PC-9 (cell line): ENCODE data around the gene COMT. TPM values are rescaled to one million over a fixed set of nuclear protein-coding genes. Genes with fewer than 3 reads are reported as not detected.
A peak's percentile ranks its signal among the peaks of the same experiment; 100 is the strongest.

Experiments used
- BruUV-seq: library from RNA; stranded (reverse); fragments of 400-500 nt; replicated peaks from 2 replicates; lab custom pipeline; 2021; lab: Mats Ljungman, UMichigan
- CTCF ChIA-PET: fragments of 300-600 bp; sonication (Branson Sonifier 250); formaldehyde crosslinking; loops from one replicate; lab custom pipeline; 2022; ENCODE audit warnings: antibody characterized with exemption; lab: Charles Lee
- POLR2A ChIA-PET: fragments of 300-600 bp; sonication (Branson Sonifier 250); formaldehyde crosslinking; loops from one replicate; lab custom pipeline; 2022; ENCODE audit warnings: antibody characterized with exemption; ENCODE audit not compliant: unreplicated experiment; lab: Charles Lee
- DNase-seq, 2 experiments: peaks; one replicate each; pipeline versions ENCODE4 v3.0.0 to v3.0.0-alpha.2; 2015 to 2022; ENCODE audit warnings: mixed read lengths in 1 of 2
- H2AFZ ChIP-seq: fragments of 200-600 bp; sonication (generic); 2 replicates; pipeline ENCODE4 v1.8.1; 2017; ENCODE audit warnings: antibody characterized with exemption
- H3F3A ChIP-seq: fragments of 200-600 bp; sonication (generic); 2 replicates; pipeline ENCODE4 v1.8.1; 2017; ENCODE audit warnings: antibody characterized with exemption, mild to moderate bottlenecking, low read depth; ENCODE audit not compliant: insufficient read depth
- H3K27ac ChIP-seq: fragments of 200-600 bp; sonication (generic); 2 replicates; pipeline ENCODE4 v1.6.1; 2016; ENCODE audit warnings: mixed run types
- H3K27me3 ChIP-seq: fragments of 200-600 bp; sonication (generic); 2 replicates; pipeline ENCODE4 v1.6.1; 2016; ENCODE audit warnings: low read depth, mixed run types; ENCODE audit not compliant: insufficient read depth
- H3K36me3 ChIP-seq: fragments of 200-600 bp; sonication (generic); 2 replicates; pipeline ENCODE4 v1.6.1; 2016; ENCODE audit warnings: low read depth, mixed run types
- H3K4me1 ChIP-seq: fragments of 200-600 bp; sonication (generic); replicated peaks from 2 replicates; pipeline ENCODE4 v1.6.1; 2016; ENCODE audit warnings: mixed run types; ENCODE audit not compliant: insufficient read depth
- H3K4me2 ChIP-seq: fragments of 200-600 bp; sonication (generic); 2 replicates; pipeline ENCODE4 v1.6.1; 2017; ENCODE audit warnings: mixed run types
- H3K4me3 ChIP-seq: fragments of 200-600 bp; sonication (generic); 2 replicates; pipeline ENCODE4 v1.6.1; 2016; ENCODE audit warnings: mixed run types
- H3K79me2 ChIP-seq: fragments of 200-600 bp; sonication (generic); 2 replicates; pipeline ENCODE4 v1.6.1; 2017; ENCODE audit warnings: low read depth, mixed run types
- H3K9me2 ChIP-seq: fragments of 200-600 bp; sonication (generic); 2 replicates; pipeline ENCODE4 v1.8.1; 2017; ENCODE audit warnings: mild to moderate bottlenecking; ENCODE audit not compliant: insufficient read depth
- H3K9me3 ChIP-seq: fragments of 200-600 bp; sonication (generic); 2 replicates; pipeline ENCODE4 v1.8.1; 2016; ENCODE audit warnings: low read depth; ENCODE audit not compliant: insufficient read depth
- H4K20me1 ChIP-seq: fragments of 200-600 bp; sonication (generic); 2 replicates; pipeline ENCODE4 v1.8.1; 2017; ENCODE audit not compliant: insufficient read depth
- CTCF ChIP-seq: fragments of 200-600 bp; sonication (generic); conservative IDR thresholded peaks from 2 replicates; pipeline ENCODE4 v1.6.1; 2017; ENCODE audit warnings: mixed run types, antibody characterized with exemption, mild to moderate bottlenecking, moderate library complexity
- EZH2 ChIP-seq: fragments of 200-600 bp; sonication (generic); IDR thresholded peaks from 2 replicates; pipeline ENCODE4 v1.8.0; 2017; ENCODE audit warnings: antibody characterized with exemption, low read depth
- intact Hi-C: fragments of 100-400 bp; cut with micrococcal nuclease; formaldehyde crosslinking; loops from one replicate; pipeline ENCODE4 v1.10.0; 2022; ENCODE audit not compliant: unreplicated experiment
- total RNA-seq: library from RNA; stranded (reverse); gene quantifications from 2 replicates; pipeline ENCODE4 v1.2.3, GENCODE V29; 2021

COMT gene
- total RNA-seq, 1 experiment from 2014 or later: 99.9 TPM

GRCh38 chr22:19975707-19976035, 34.1 kb downstream of the COMT start:
- BruUV-seq: no TSS peak
- DNase-seq: no peak
- POLR2A ChIA-PET: no interaction called here
- H3K27me3 ChIP-seq: no peaks in the 10 kb centered on the region
- no peaks in the 10 kb centered on the region for H4K20me1 ChIP-seq
- no peaks in the 10 kb centered on the region for H3K9me3 ChIP-seq
- H3K4me3 ChIP-seq: no peak overlapping the region
- H3K4me1 ChIP-seq: peaks cover 17% of the 10 kb centered on the region
- H3K36me3 ChIP-seq: no peaks in the 10 kb centered on the region
- H3K79me2 ChIP-seq: no peaks in the 10 kb centered on the region
- peak overlapping the region; percentile 18 for H3K4me2 ChIP-seq
- TF ChIP-seq EZH2: no peak
- TF ChIP-seq CTCF: no peak
- CTCF ChIA-PET: no interaction called here
- no peaks in the 10 kb centered on the region for H3K9me2 ChIP-seq
- intact Hi-C loops: loop anchor here (2.0 kb wide), 1 partner anchor 45 kb away; the partner anchor contains the start of gene TANGO2
- H3F3A ChIP-seq: peaks cover 14% of the 10 kb centered on the region; the same call in 1 of the 2 replicates
- peak overlapping the region; percentile 34 for H3K27ac ChIP-seq
- no peak overlapping the region for H2AFZ ChIP-seq

- intact Hi-C loops: no loop called here
Observed at GRCh38 chr22:19976671-19977070, 35.1 kb downstream of the COMT start.

GRCh38 chr22:19977296-19978243, 36.0 kb downstream of the COMT start:
- TF ChIP-seq EZH2: no peak
- no peak for TF ChIP-seq CTCF
- H3K4me2 ChIP-seq: no peak overlapping the region

More at GRCh38 chr22:19976671-19977070, 35.1 kb downstream of the COMT start:
- H3K9me2 ChIP-seq: no peaks in the 10 kb centered on the region
- no peaks in the 10 kb centered on the region for H3K9me3 ChIP-seq
- H3K4me3 ChIP-seq: no peak overlapping the region
- POLR2A ChIA-PET: no interaction called here
- H3F3A ChIP-seq: peaks cover 14% of the 10 kb centered on the region; the same call in 1 of the 2 replicates
- H3K36me3 ChIP-seq: no peaks in the 10 kb centered on the region
- no peak for DNase-seq
- H3K27me3 ChIP-seq: no peaks in the 10 kb centered on the region
- H3K4me2 ChIP-seq: no peak overlapping the region
- no peak overlapping the region for H2AFZ ChIP-seq
- no TSS peak for BruUV-seq
- H3K27ac ChIP-seq: no peak overlapping the region
- CTCF ChIA-PET: no interaction called here
- peaks cover 17% of the 10 kb centered on the region for H3K4me1 ChIP-seq
- TF ChIP-seq EZH2: no peak
- TF ChIP-seq CTCF: no peak
- H3K79me2 ChIP-seq: no peaks in the 10 kb centered on the region
- no peaks in the 10 kb centered on the region for H4K20me1 ChIP-seq

More at GRCh38 chr22:19977296-19978243, 36.0 kb downstream of the COMT start:
- intact Hi-C loops: no loop called here
- H2AFZ ChIP-seq: no peak overlapping the region
- peaks cover 17% of the 10 kb centered on the region for H3K4me1 ChIP-seq
- no peak overlapping the region for H3K4me3 ChIP-seq
- ChIA-PET POLR2A (no interaction called here), CTCF (no interaction called here)
- no peaks in the 10 kb centered on the region for H3K79me2 ChIP-seq
- no peaks in the 10 kb centered on the region for H3K36me3 ChIP-seq
- peaks cover 14% of the 10 kb centered on the region; the same call in 1 of the 2 replicates for H3F3A ChIP-seq
- H3K27ac ChIP-seq: no peak overlapping the region
- BruUV-seq: no TSS peak
- DNase-seq: no peak
- no peaks in the 10 kb centered on the region for H4K20me1 ChIP-seq
- no peaks in the 10 kb centered on the region for H3K9me2 ChIP-seq
- H3K27me3 ChIP-seq: no peaks in the 10 kb centered on the region
- no peaks in the 10 kb centered on the region for H3K9me3 ChIP-seq
